ENCODE measurements around the gene YARS2. TPM values are rescaled to one million over a fixed set of nuclear protein-coding genes. Genes with fewer than 3 reads are reported as not detected.
"Not testable (repeated sequence)": the region's sequence is repeated elsewhere in the genome, so short reads cannot be mapped to it uniquely, and the experiment has no call there.

YARS2 gene
- total RNA-seq, 6 experiments from 2014 or later: 6.9 to 19.4 (median 9.0) TPM

GRCh38 chr12:32727237-32727636 lies 28.5 kb downstream of the YARS2 start:
- H3K27ac ChIP-seq: no peak overlapping the region
- no peaks in the 10 kb centered on the region for H3K4me1 ChIP-seq
- TF ChIP-seq CTCF (IDR thresholded peaks at IDR 0.05) (no peak), POLR2A (IDR thresholded peaks at IDR 0.05) (no peak)
- no peak for ATAC-seq
- WGBS (ENCODE audit: insufficient coverage, low coverage, low lambda C conversion rate, missing lambda C conversion rate): 74% methylated on average over 3 of the region's 3 CpGs
- DNase-seq: no peak
- H3K36me3 ChIP-seq: peaks cover 0 to 20% (median 3%) of the 10 kb centered on the region in 4 donors
- H3K4me3 ChIP-seq: no peak overlapping the region
- intact Hi-C loops (cut with DNase I): no loop called here
- no peaks in the 10 kb centered on the region for H3K9me3 ChIP-seq
- H3K27me3 ChIP-seq: no peaks in the 10 kb centered on the region

- H3K27ac ChIP-seq: no peak overlapping the region
- no peaks in the 10 kb centered on the region for H3K9me3 ChIP-seq
- intact Hi-C loops (cut with DNase I): no loop called here
- no peak for TF ChIP-seq POLR2A (IDR thresholded peaks at IDR 0.05)
- 100% methylated on average over 2 of the region's 2 CpGs for WGBS (ENCODE audit: insufficient coverage, low coverage, low lambda C conversion rate, missing lambda C conversion rate)
- ATAC-seq: no peak
- H3K36me3 ChIP-seq: peaks cover 0 to 20% (median 4%) of the 10 kb centered on the region in 4 donors
- no peak for DNase-seq
- no peak overlapping the region for H3K4me3 ChIP-seq
- no peaks in the 10 kb centered on the region for H3K27me3 ChIP-seq
- H3K4me1 ChIP-seq: no peaks in the 10 kb centered on the region
Observed at GRCh38 chr12:32726286-32726685, 29.4 kb downstream of the YARS2 start.

- no CpG with 5 or more reads among the region's 3 CpGs for WGBS (ENCODE audit: insufficient coverage, low coverage, low lambda C conversion rate, missing lambda C conversion rate)
- H3K4me3 ChIP-seq; H3K27ac ChIP-seq; H3K27me3 ChIP-seq; H3K9me3 ChIP-seq; ATAC-seq; intact Hi-C loops (cut with DNase I); H3K4me1 ChIP-seq; DNase-seq: not testable (repeated sequence)
- peaks cover 0 to 29% (median 4%) of the 10 kb centered on the region in 4 donors for H3K36me3 ChIP-seq
Observed at GRCh38 chr12:32725308-32725707, 30.4 kb downstream of the YARS2 start.

- intact Hi-C loops (cut with DNase I): no loop called here
- 100% methylated on average over 2 of the region's 2 CpGs for WGBS (ENCODE audit: insufficient coverage, low coverage, low lambda C conversion rate, missing lambda C conversion rate)
- H3K4me3 ChIP-seq: no peak overlapping the region
- H3K27ac ChIP-seq: no peak overlapping the region
- H3K27me3 ChIP-seq: no peaks in the 10 kb centered on the region
- ATAC-seq: no peak
- no peaks in the 10 kb centered on the region for H3K4me1 ChIP-seq
- peaks cover 0 to 20% (median 2%) of the 10 kb centered on the region in 4 donors for H3K36me3 ChIP-seq
- DNase-seq: no peak
- no peaks in the 10 kb centered on the region for H3K9me3 ChIP-seq
- TF ChIP-seq POLR2A (IDR thresholded peaks at IDR 0.05): no peak
- no peak for TF ChIP-seq CTCF (IDR thresholded peaks at IDR 0.05)
Observed at GRCh38 chr12:32718926-32719325, 36.8 kb downstream of the YARS2 start.

- DNase-seq (no peak), ATAC-seq (no peak)
- Histone ChIP-seq H3K36me3 (peaks cover 0 to 14% (median under 1%) of the 10 kb centered on the region in 4 donors), H3K9me3 (no peaks in the 10 kb centered on the region), H3K4me3 (no peak overlapping the region), H3K27ac (no peak overlapping the region), H3K27me3 (no peaks in the 10 kb centered on the region), H3K4me1 (no peaks in the 10 kb centered on the region)
- intact Hi-C loops (cut with DNase I): no loop called here
- no peak for TF ChIP-seq POLR2A (IDR thresholded peaks at IDR 0.05)
- no peak for TF ChIP-seq CTCF (IDR thresholded peaks at IDR 0.05)
- WGBS (ENCODE audit: insufficient coverage, low coverage, low lambda C conversion rate, missing lambda C conversion rate): 66% methylated on average over 4 of the region's 4 CpGs
Observed at GRCh38 chr12:32714772-32715171, 40.9 kb downstream of the YARS2 start.

- no peak for TF ChIP-seq POLR2A (IDR thresholded peaks at IDR 0.05)
- no peak for TF ChIP-seq CTCF (IDR thresholded peaks at IDR 0.05)
- ATAC-seq (no peak), DNase-seq (no peak)
- Histone ChIP-seq H3K4me1 (no peaks in the 10 kb centered on the region), H3K27me3 (no peaks in the 10 kb centered on the region), H3K27ac (no peak overlapping the region), H3K9me3 (no peaks in the 10 kb centered on the region), H3K4me3 (no peak overlapping the region), H3K36me3 (peaks cover 0 to 16% (median 3%) of the 10 kb centered on the region in 4 donors)
- intact Hi-C loops (cut with DNase I): no loop called here
- 75% methylated on average over 2 of the region's 2 CpGs for WGBS (ENCODE audit: insufficient coverage, low coverage, low lambda C conversion rate, missing lambda C conversion rate)
Observed at GRCh38 chr12:32708926-32709325, 46.8 kb downstream of the YARS2 start.
